ENCODE results near the gene BTBD8.
A peak's percentile ranks its signal among the peaks of the same experiment; 100 is the strongest.

BTBD8 gene

GRCh38 chr1:92108631-92109030 lies 28.5 kb downstream of the BTBD8 start:
- TF ChIP-seq CTCF (IDR thresholded peaks at IDR 0.05; ENCODE audit: insufficient read depth, low read depth, low read length, missing control alignments) = no peak
- H3K4me3 ChIP-seq (ENCODE audit: low read length) = no peak overlapping the region
- no peak for DNase-seq (ENCODE audit: low read depth)

- H3K4me3 ChIP-seq (ENCODE audit: low read length) = no peak overlapping the region
- no peak for DNase-seq (ENCODE audit: low read depth)
- no peak for TF ChIP-seq CTCF (IDR thresholded peaks at IDR 0.05; ENCODE audit: insufficient read depth, low read depth, low read length, missing control alignments)
Measured at GRCh38 chr1:92117526-92117925, 37.4 kb downstream of the BTBD8 start.

- peak; percentile 86 for DNase-seq (ENCODE audit: low read depth)
- TF ChIP-seq CTCF (IDR thresholded peaks at IDR 0.05; ENCODE audit: insufficient read depth, low read depth, low read length, missing control alignments) = no peak
- H3K4me3 ChIP-seq (ENCODE audit: low read length) = no peak overlapping the region
Measured at GRCh38 chr1:92118826-92119225, 38.7 kb downstream of the BTBD8 start.

- H3K4me3 ChIP-seq (ENCODE audit: low read length) = no peak overlapping the region
- TF ChIP-seq CTCF (IDR thresholded peaks at IDR 0.05; ENCODE audit: insufficient read depth, low read depth, low read length, missing control alignments) = no peak
- DNase-seq (ENCODE audit: low read depth) = no peak
Measured at GRCh38 chr1:92123868-92124267, 43.7 kb downstream of the BTBD8 start.

GRCh38 chr1:92125204-92125603 lies 45.1 kb downstream of the BTBD8 start:
- no peak for DNase-seq (ENCODE audit: low read depth)
- no peak for TF ChIP-seq CTCF (IDR thresholded peaks at IDR 0.05; ENCODE audit: insufficient read depth, low read depth, low read length, missing control alignments)

GRCh38 chr1:92126088-92126487 lies 45.9 kb downstream of the BTBD8 start:
- no peak overlapping the region for H3K4me3 ChIP-seq (ENCODE audit: low read length)
- DNase-seq (ENCODE audit: low read depth) = no peak
- TF ChIP-seq CTCF (IDR thresholded peaks at IDR 0.05; ENCODE audit: insufficient read depth, low read depth, low read length, missing control alignments) = no peak

More at GRCh38 chr1:92125204-92125603, 45.1 kb downstream of the BTBD8 start:
- H3K4me3 ChIP-seq (ENCODE audit: low read length) = no peak overlapping the region

GRCh38 chr1:92134331-92134730 lies 54.2 kb downstream of the BTBD8 start:
- no peak overlapping the region for H3K4me3 ChIP-seq (ENCODE audit: low read length)
- no peak for TF ChIP-seq CTCF (IDR thresholded peaks at IDR 0.05; ENCODE audit: insufficient read depth, low read depth, low read length, missing control alignments)
- no peak for DNase-seq (ENCODE audit: low read depth)

All from epithelial cell of esophagus (primary cell).